Measurements from ENCODE around the gene INPP4A.

INPP4A gene

GRCh38 chr2:98510322-98510662 is 65.6 kb downstream of the INPP4A start:
- no peak overlapping the region for H3K4me3 ChIP-seq (ENCODE audit: low read depth in 1 of 5, low read length in 5 of 5)
- peaks cover 4 to 48% (median 28%) of the 10 kb centered on the region in 5 donors for H3K4me1 ChIP-seq (ENCODE audit: control insufficient read depth in 5 of 5, insufficient read depth in 5 of 5, low read length in 5 of 5)
- no peaks in the 10 kb centered on the region for H3K27me3 ChIP-seq (ENCODE audit: control insufficient read depth in 5 of 5, insufficient read depth in 4 of 5, low read length in 5 of 5)
- H3K9me3 ChIP-seq (ENCODE audit: control insufficient read depth in 5 of 5, low read length in 5 of 5): no peaks in the 10 kb centered on the region
- H3K27ac ChIP-seq (ENCODE audit: low read depth, low read length): no peak overlapping the region
- no peaks in the 10 kb centered on the region for H3K36me3 ChIP-seq (ENCODE audit: control insufficient read depth in 5 of 5, insufficient read depth in 5 of 5, low read length in 5 of 5)
- no peak overlapping the region for H3K9ac ChIP-seq (ENCODE audit: low read length in 5 of 5)

GRCh38 chr2:98511981-98512380 is 67.3 kb downstream of the INPP4A start:
- Histone ChIP-seq H3K4me1 (ENCODE audit: control insufficient read depth in 5 of 5, insufficient read depth in 5 of 5, low read length in 5 of 5) (peaks cover 3 to 41% (median 18%) of the 10 kb centered on the region in 5 donors), H3K9ac (ENCODE audit: low read length in 5 of 5) (no peak overlapping the region), H3K27me3 (ENCODE audit: control insufficient read depth in 5 of 5, insufficient read depth in 4 of 5, low read length in 5 of 5) (no peaks in the 10 kb centered on the region), H3K27ac (ENCODE audit: low read depth, low read length) (no peak overlapping the region), H3K4me3 (ENCODE audit: low read depth in 1 of 5, low read length in 5 of 5) (no peak overlapping the region), H3K9me3 (ENCODE audit: control insufficient read depth in 5 of 5, low read length in 5 of 5) (no peaks in the 10 kb centered on the region), H3K36me3 (ENCODE audit: control insufficient read depth in 5 of 5, insufficient read depth in 5 of 5, low read length in 5 of 5) (no peaks in the 10 kb centered on the region)

GRCh38 chr2:98512699-98513098 is 68.0 kb downstream of the INPP4A start:
- no peaks in the 10 kb centered on the region for H3K9me3 ChIP-seq (ENCODE audit: control insufficient read depth in 5 of 5, low read length in 5 of 5)
- no peak overlapping the region for H3K9ac ChIP-seq (ENCODE audit: low read length in 5 of 5)
- peaks cover 5 to 38% (median 14%) of the 10 kb centered on the region in 5 donors for H3K4me1 ChIP-seq (ENCODE audit: control insufficient read depth in 5 of 5, insufficient read depth in 5 of 5, low read length in 5 of 5)
- no peak overlapping the region for H3K4me3 ChIP-seq (ENCODE audit: low read depth in 1 of 5, low read length in 5 of 5)
- H3K27ac ChIP-seq (ENCODE audit: low read depth, low read length): no peak overlapping the region
- no peaks in the 10 kb centered on the region for H3K27me3 ChIP-seq (ENCODE audit: control insufficient read depth in 5 of 5, insufficient read depth in 4 of 5, low read length in 5 of 5)
- no peaks in the 10 kb centered on the region for H3K36me3 ChIP-seq (ENCODE audit: control insufficient read depth in 5 of 5, insufficient read depth in 5 of 5, low read length in 5 of 5)

- Histone ChIP-seq H3K9ac (ENCODE audit: low read length in 5 of 5) (no peak overlapping the region), H3K4me1 (ENCODE audit: control insufficient read depth in 5 of 5, insufficient read depth in 5 of 5, low read length in 5 of 5) (peaks cover 0 to 27% (median 5%) of the 10 kb centered on the region in 5 donors), H3K27ac (ENCODE audit: low read depth, low read length) (no peak overlapping the region), H3K4me3 (ENCODE audit: low read depth in 1 of 5, low read length in 5 of 5) (no peak overlapping the region), H3K9me3 (ENCODE audit: control insufficient read depth in 5 of 5, low read length in 5 of 5) (no peaks in the 10 kb centered on the region), H3K27me3 (ENCODE audit: control insufficient read depth in 5 of 5, insufficient read depth in 4 of 5, low read length in 5 of 5) (no peaks in the 10 kb centered on the region), H3K36me3 (ENCODE audit: control insufficient read depth in 5 of 5, insufficient read depth in 5 of 5, low read length in 5 of 5) (peaks cover 0 to 2% (median 0%) of the 10 kb centered on the region in 5 donors)
Observed at GRCh38 chr2:98514096-98514639, 69.5 kb downstream of the INPP4A start.

GRCh38 chr2:98514879-98515249 is 70.2 kb downstream of the INPP4A start:
- peaks cover 0 to 8% (median 4%) of the 10 kb centered on the region in 5 donors for H3K36me3 ChIP-seq (ENCODE audit: control insufficient read depth in 5 of 5, insufficient read depth in 5 of 5, low read length in 5 of 5)
- peaks cover 0 to 24% (median 5%) of the 10 kb centered on the region in 5 donors for H3K4me1 ChIP-seq (ENCODE audit: control insufficient read depth in 5 of 5, insufficient read depth in 5 of 5, low read length in 5 of 5)
- H3K4me3 ChIP-seq (ENCODE audit: low read depth in 1 of 5, low read length in 5 of 5): no peak overlapping the region
- H3K9ac ChIP-seq (ENCODE audit: low read length in 5 of 5): no peak overlapping the region
- no peaks in the 10 kb centered on the region for H3K27me3 ChIP-seq (ENCODE audit: control insufficient read depth in 5 of 5, insufficient read depth in 4 of 5, low read length in 5 of 5)
- no peaks in the 10 kb centered on the region for H3K9me3 ChIP-seq (ENCODE audit: control insufficient read depth in 5 of 5, low read length in 5 of 5)
- no peak overlapping the region for H3K27ac ChIP-seq (ENCODE audit: low read depth, low read length)

GRCh38 chr2:98515250-98515991 is 70.8 kb downstream of the INPP4A start:
- Histone ChIP-seq H3K4me3 (ENCODE audit: low read depth in 1 of 5, low read length in 5 of 5) (no peak overlapping the region), H3K27ac (ENCODE audit: low read depth, low read length) (no peak overlapping the region), H3K27me3 (ENCODE audit: control insufficient read depth in 5 of 5, insufficient read depth in 4 of 5, low read length in 5 of 5) (no peaks in the 10 kb centered on the region), H3K9ac (ENCODE audit: low read length in 5 of 5) (no peak overlapping the region), H3K4me1 (ENCODE audit: control insufficient read depth in 5 of 5, insufficient read depth in 5 of 5, low read length in 5 of 5) (peaks cover 0 to 24% (median 5%) of the 10 kb centered on the region in 5 donors), H3K36me3 (ENCODE audit: control insufficient read depth in 5 of 5, insufficient read depth in 5 of 5, low read length in 5 of 5) (peaks cover 0 to 13% (median 8%) of the 10 kb centered on the region in 5 donors), H3K9me3 (ENCODE audit: control insufficient read depth in 5 of 5, low read length in 5 of 5) (no peaks in the 10 kb centered on the region)

GRCh38 chr2:98516571-98516970 is 71.9 kb downstream of the INPP4A start:
- H3K36me3 ChIP-seq (ENCODE audit: control insufficient read depth in 5 of 5, insufficient read depth in 5 of 5, low read length in 5 of 5): peaks cover 0 to 22% (median 13%) of the 10 kb centered on the region in 5 donors
- no peaks in the 10 kb centered on the region for H3K9me3 ChIP-seq (ENCODE audit: control insufficient read depth in 5 of 5, low read length in 5 of 5)
- H3K9ac ChIP-seq (ENCODE audit: low read length in 5 of 5): no peak overlapping the region
- H3K27ac ChIP-seq (ENCODE audit: low read depth, low read length): no peak overlapping the region
- no peak overlapping the region for H3K4me3 ChIP-seq (ENCODE audit: low read depth in 1 of 5, low read length in 5 of 5)
- peaks cover 0 to 24% (median 5%) of the 10 kb centered on the region in 5 donors for H3K4me1 ChIP-seq (ENCODE audit: control insufficient read depth in 5 of 5, insufficient read depth in 5 of 5, low read length in 5 of 5)
- no peaks in the 10 kb centered on the region for H3K27me3 ChIP-seq (ENCODE audit: control insufficient read depth in 5 of 5, insufficient read depth in 4 of 5, low read length in 5 of 5)

GRCh38 chr2:98517636-98518035 is 73.0 kb downstream of the INPP4A start:
- no peak overlapping the region for H3K27ac ChIP-seq (ENCODE audit: low read depth, low read length)
- peaks cover 0 to 24% (median 5%) of the 10 kb centered on the region in 5 donors for H3K4me1 ChIP-seq (ENCODE audit: control insufficient read depth in 5 of 5, insufficient read depth in 5 of 5, low read length in 5 of 5)
- H3K9me3 ChIP-seq (ENCODE audit: control insufficient read depth in 5 of 5, low read length in 5 of 5): no peaks in the 10 kb centered on the region

GRCh38 chr2:98518101-98518500 is 73.4 kb downstream of the INPP4A start:
- no peaks in the 10 kb centered on the region for H3K27me3 ChIP-seq (ENCODE audit: control insufficient read depth in 5 of 5, insufficient read depth in 4 of 5, low read length in 5 of 5)
- H3K4me1 ChIP-seq (ENCODE audit: control insufficient read depth in 5 of 5, insufficient read depth in 5 of 5, low read length in 5 of 5): peaks cover 0 to 24% (median 5%) of the 10 kb centered on the region in 5 donors
- H3K9ac ChIP-seq (ENCODE audit: low read length in 5 of 5): no peak overlapping the region
- H3K9me3 ChIP-seq (ENCODE audit: control insufficient read depth in 5 of 5, low read length in 5 of 5): no peaks in the 10 kb centered on the region
- H3K4me3 ChIP-seq (ENCODE audit: low read depth in 1 of 5, low read length in 5 of 5): no peak overlapping the region
- H3K36me3 ChIP-seq (ENCODE audit: control insufficient read depth in 5 of 5, insufficient read depth in 5 of 5, low read length in 5 of 5): peaks cover 0 to 22% (median 13%) of the 10 kb centered on the region in 5 donors
- H3K27ac ChIP-seq (ENCODE audit: low read depth, low read length): no peak overlapping the region

More at GRCh38 chr2:98517636-98518035, 73.0 kb downstream of the INPP4A start:
- H3K27me3 ChIP-seq (ENCODE audit: control insufficient read depth in 5 of 5, insufficient read depth in 4 of 5, low read length in 5 of 5): no peaks in the 10 kb centered on the region
- no peak overlapping the region for H3K9ac ChIP-seq (ENCODE audit: low read length in 5 of 5)
- H3K4me3 ChIP-seq (ENCODE audit: low read depth in 1 of 5, low read length in 5 of 5): no peak overlapping the region
- H3K36me3 ChIP-seq (ENCODE audit: control insufficient read depth in 5 of 5, insufficient read depth in 5 of 5, low read length in 5 of 5): peaks cover 0 to 22% (median 13%) of the 10 kb centered on the region in 5 donors

GRCh38 chr2:98519156-98519555 is 74.5 kb downstream of the INPP4A start:
- Histone ChIP-seq H3K27ac (ENCODE audit: low read depth, low read length) (no peak overlapping the region), H3K9ac (ENCODE audit: low read length in 5 of 5) (no peak overlapping the region), H3K4me3 (ENCODE audit: low read depth in 1 of 5, low read length in 5 of 5) (no peak overlapping the region), H3K36me3 (ENCODE audit: control insufficient read depth in 5 of 5, insufficient read depth in 5 of 5, low read length in 5 of 5) (peaks cover 0 to 22% (median 13%) of the 10 kb centered on the region in 5 donors), H3K4me1 (ENCODE audit: control insufficient read depth in 5 of 5, insufficient read depth in 5 of 5, low read length in 5 of 5) (peaks cover 0 to 24% (median 5%) of the 10 kb centered on the region in 5 donors), H3K27me3 (ENCODE audit: control insufficient read depth in 5 of 5, insufficient read depth in 4 of 5, low read length in 5 of 5) (no peaks in the 10 kb centered on the region), H3K9me3 (ENCODE audit: control insufficient read depth in 5 of 5, low read length in 5 of 5) (no peaks in the 10 kb centered on the region)
